C1 segment of cervical spinal cord (tissue), 14 donors: ENCODE data around the gene DNAJC21.

Experiments used
- DNase-seq, 14 donors: peaks; one replicate each; lab custom pipeline; 2025; lab: John Stamatoyannopoulos, UW

DNAJC21 gene

GRCh38 chr5:34977934-34978613 is 48.7 kb downstream of the DNAJC21 start:
- no peak for DNase-seq

- DNase-seq = no peak
These were observed 49.3 kb downstream of the DNAJC21 start for GRCh38 chr5:34978681-34979080.

- DNase-seq = no peak
These were observed 53.5 kb downstream of the DNAJC21 start for GRCh38 chr5:34982823-34983222.

GRCh38 chr5:34986965-34987364 is 57.6 kb downstream of the DNAJC21 start:
- no peak for DNase-seq

GRCh38 chr5:34991486-34992238 is 62.3 kb downstream of the DNAJC21 start:
- DNase-seq = no peak

- DNase-seq = no peak
These were observed 64.6 kb downstream of the DNAJC21 start for GRCh38 chr5:34993951-34994350.

GRCh38 chr5:34996261-34996660 is 66.9 kb downstream of the DNAJC21 start:
- no peak for DNase-seq

- DNase-seq = no peak
These were observed 68.9 kb downstream of the DNAJC21 start for GRCh38 chr5:34998058-34998789.

GRCh38 chr5:35001842-35002241 is 72.5 kb downstream of the DNAJC21 start:
- DNase-seq = no peak

GRCh38 chr5:35002459-35002858 is 73.1 kb downstream of the DNAJC21 start:
- no peak for DNase-seq

- peak in 9 of 14 donors; percentile 1 to 47 (median 15) for DNase-seq
These were observed 73.9 kb downstream of the DNAJC21 start for GRCh38 chr5:35003018-35003957.

GRCh38 chr5:35004200-35004599 is 74.8 kb downstream of the DNAJC21 start:
- DNase-seq = no peak

GRCh38 chr5:35004771-35005170 is 75.4 kb downstream of the DNAJC21 start:
- no peak for DNase-seq
